Measurements from ENCODE around the gene DISC1.

DISC1 gene

DNA sequence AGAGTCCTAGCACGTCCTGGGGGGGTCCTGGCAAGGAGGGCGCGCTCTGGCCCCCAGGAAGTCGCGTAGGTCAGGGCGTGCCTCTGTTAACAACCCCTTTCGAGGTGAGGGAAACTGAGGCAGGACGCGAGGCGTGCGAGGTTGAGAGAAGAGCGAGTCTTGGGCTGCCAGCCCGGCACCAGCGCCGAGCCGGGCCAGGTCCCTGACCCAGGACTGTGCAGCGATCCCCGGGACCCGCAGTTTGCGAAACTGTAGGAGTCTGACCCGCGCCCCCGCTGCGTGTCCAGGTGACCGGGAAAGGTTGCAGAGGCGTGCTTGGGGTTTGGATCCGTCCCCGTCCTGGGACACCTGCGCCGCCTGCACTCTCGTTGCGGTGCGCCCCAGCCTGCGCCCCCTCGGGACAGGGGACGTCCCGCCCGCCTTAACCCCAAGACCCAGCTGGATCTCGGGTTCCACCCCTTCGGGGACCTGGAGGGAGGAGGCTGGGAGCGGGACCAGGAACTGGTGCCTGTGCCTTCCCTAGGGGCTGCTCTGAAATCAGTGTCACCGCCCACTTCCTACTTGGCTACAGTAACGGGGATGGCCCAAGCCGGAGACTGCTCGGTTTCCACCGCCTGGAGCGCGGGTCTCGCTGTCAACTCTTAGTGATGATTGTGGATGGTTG lies 493 bp downstream of the DISC1 start:
- Histone ChIP-seq H3K79me1 (ENCODE audit: low read depth, low read length) (no peaks in the 10 kb centered on the region), H3K9ac (ENCODE audit: low read depth, low read length, poor library complexity) (peak overlapping the region; percentile 94), H3K4me2 (ENCODE audit: insufficient read depth, low read length, poor library complexity, severe bottlenecking) (peak overlapping the region; percentile 99), H3K27me3 (ENCODE audit: control insufficient read depth in 3 of 3, insufficient read depth in 3 of 3, low read depth in 1 of 3, low read length in 3 of 3) (peaks cover 0 to 10% (median 0%) of the 10 kb centered on the region in 3 experiments), H2AFZ (ENCODE audit: low read length) (peak overlapping the region; percentile 97), H2BK12ac (ENCODE audit: low read length) (no peak overlapping the region), H2BK5ac (ENCODE audit: low read length) (no peak overlapping the region), H3K9me3 (replicated peaks in 1 of 2; ENCODE audit: control insufficient read depth in 2 of 2, insufficient read depth in 1 of 2, low read depth in 1 of 2, low read length in 2 of 2) (no peaks in the 10 kb centered on the region), H3K14ac (ENCODE audit: low read length) (peak overlapping the region; percentile 99), H3K18ac (ENCODE audit: low read length) (peak overlapping the region; percentile 96), H3K4ac (ENCODE audit: low read length) (no peak overlapping the region), H3K4me1 (ENCODE audit: control insufficient read depth in 2 of 2, insufficient read depth in 1 of 2, low read depth in 1 of 2, low read length in 2 of 2) (peaks cover 8 to 13% of the 10 kb centered on the region in 2 donors), H3K27ac (replicated peaks; ENCODE audit: low read length) (no peak overlapping the region), H3K23ac (ENCODE audit: low read depth, low read length, poor library complexity) (peak overlapping the region; percentile 90), H2AK5ac (ENCODE audit: low read depth, low read length) (no peak overlapping the region), H4K91ac (ENCODE audit: low read depth, low read length, poor library complexity) (no peak overlapping the region), H2BK120ac (ENCODE audit: low read depth, low read length) (peak overlapping the region; percentile 82), H3K4me3 (ENCODE audit: low read length in 2 of 2) (peak overlapping the region; percentile 96), H2BK15ac (ENCODE audit: low read length) (peak overlapping the region; percentile 87), H4K8ac (ENCODE audit: low read depth, low read length) (no peak overlapping the region), H3K36me3 (replicated peaks in 1 of 2; ENCODE audit: control insufficient read depth in 2 of 2, insufficient read depth in 2 of 2, low read length in 2 of 2) (no peaks in the 10 kb centered on the region)
- WGBS, 2 donors (ENCODE audit: extremely low coverage in 2 of 2, insufficient read length in 2 of 2, insufficient replicate concordance in 1 of 2), result no CpG with 5 or more reads among the region's 49 CpGs
- peak; percentile 29 for DNase-seq (ENCODE audit: low spot score)

DNA sequence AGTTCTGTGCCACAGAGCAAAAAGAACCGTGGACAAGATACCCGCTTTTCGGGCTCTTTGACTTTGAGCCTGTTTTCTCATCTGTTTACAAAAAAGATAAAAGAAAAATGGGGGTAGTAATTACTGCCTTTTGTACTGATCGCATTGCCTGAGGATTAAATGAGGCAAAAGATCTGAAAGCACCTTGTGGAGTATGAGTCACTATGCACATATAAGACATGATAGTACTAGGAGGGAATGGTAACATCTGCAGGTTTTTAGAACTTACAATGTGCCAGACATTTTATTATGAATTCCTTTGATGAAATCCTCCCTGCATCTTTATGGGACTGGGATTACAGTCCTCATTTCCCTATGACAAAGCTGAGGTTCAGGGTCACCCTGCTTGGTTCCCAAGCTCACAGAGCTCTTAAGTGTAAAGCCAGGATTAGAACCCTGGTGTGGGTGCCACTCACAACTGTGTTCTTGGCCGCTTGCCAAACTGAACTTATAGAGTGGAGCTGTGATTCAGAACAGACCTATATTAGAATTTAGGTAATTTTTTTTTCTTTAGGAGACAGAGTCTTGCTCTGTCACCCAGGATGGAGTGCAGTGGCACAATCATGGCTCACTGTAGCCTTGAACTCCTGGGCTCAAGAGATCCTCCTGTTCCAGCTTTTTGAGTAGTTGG lies 1.8 kb downstream of the DISC1 start:
- Histone ChIP-seq H2BK12ac (ENCODE audit: low read length) (no peak overlapping the region), H2BK120ac (ENCODE audit: low read depth, low read length) (no peak overlapping the region), H3K4me1 (ENCODE audit: control insufficient read depth in 2 of 2, insufficient read depth in 1 of 2, low read depth in 1 of 2, low read length in 2 of 2) (peaks cover 8 to 13% of the 10 kb centered on the region in 2 donors), H3K4ac (ENCODE audit: low read length) (no peak overlapping the region), H3K18ac (ENCODE audit: low read length) (no peak overlapping the region), H3K9me3 (replicated peaks in 1 of 2; ENCODE audit: control insufficient read depth in 2 of 2, insufficient read depth in 1 of 2, low read depth in 1 of 2, low read length in 2 of 2) (no peaks in the 10 kb centered on the region), H3K9ac (ENCODE audit: low read depth, low read length, poor library complexity) (no peak overlapping the region), H3K36me3 (replicated peaks in 1 of 2; ENCODE audit: control insufficient read depth in 2 of 2, insufficient read depth in 2 of 2, low read length in 2 of 2) (no peaks in the 10 kb centered on the region), H3K79me1 (ENCODE audit: low read depth, low read length) (no peaks in the 10 kb centered on the region), H4K91ac (ENCODE audit: low read depth, low read length, poor library complexity) (no peak overlapping the region), H2BK5ac (ENCODE audit: low read length) (no peak overlapping the region), H3K23ac (ENCODE audit: low read depth, low read length, poor library complexity) (no peak overlapping the region), H3K4me3 (ENCODE audit: low read length in 2 of 2) (no peak overlapping the region), H3K14ac (ENCODE audit: low read length) (no peak overlapping the region), H3K27me3 (ENCODE audit: control insufficient read depth in 3 of 3, insufficient read depth in 3 of 3, low read depth in 1 of 3, low read length in 3 of 3) (peaks cover 0 to 10% (median 0%) of the 10 kb centered on the region in 3 experiments), H3K27ac (replicated peaks; ENCODE audit: low read length) (no peak overlapping the region), H2AFZ (ENCODE audit: low read length) (no peak overlapping the region), H3K4me2 (ENCODE audit: insufficient read depth, low read length, poor library complexity, severe bottlenecking) (no peak overlapping the region), H4K8ac (ENCODE audit: low read depth, low read length) (no peak overlapping the region), H2BK15ac (ENCODE audit: low read length) (no peak overlapping the region), H2AK5ac (ENCODE audit: low read depth, low read length) (no peak overlapping the region)
- DNase-seq (ENCODE audit: low spot score), result no peak
- WGBS, 2 donors (ENCODE audit: extremely low coverage in 2 of 2, insufficient read length in 2 of 2, insufficient replicate concordance in 1 of 2), result no CpG with 5 or more reads among the region's 5 CpGs

DNA sequence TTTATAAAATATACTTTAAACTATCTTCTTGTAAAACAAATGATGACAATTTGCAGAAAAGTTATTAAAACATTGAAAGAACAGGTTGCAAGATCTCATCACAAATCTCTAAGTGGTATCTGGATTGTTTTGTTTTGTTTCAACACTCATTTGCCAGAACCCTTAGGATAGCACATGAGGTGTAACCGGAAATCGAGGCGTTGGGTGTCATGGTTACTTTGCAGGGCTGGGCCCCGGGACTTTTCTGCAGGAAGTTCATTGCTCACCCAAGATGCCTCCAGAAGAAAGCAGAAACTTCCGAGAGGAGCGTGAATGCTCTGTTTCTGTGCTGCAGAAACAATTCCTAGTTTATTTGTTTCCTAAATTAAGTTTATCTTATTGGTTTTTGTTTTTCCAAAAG lies 2.5 kb downstream of the DISC1 start:
- Histone ChIP-seq H2BK12ac (ENCODE audit: low read length) (no peak overlapping the region), H2AFZ (ENCODE audit: low read length) (no peak overlapping the region), H3K27ac (replicated peaks; ENCODE audit: low read length) (no peak overlapping the region), H2BK15ac (ENCODE audit: low read length) (no peak overlapping the region), H3K9me3 (replicated peaks in 1 of 2; ENCODE audit: control insufficient read depth in 2 of 2, insufficient read depth in 1 of 2, low read depth in 1 of 2, low read length in 2 of 2) (no peaks in the 10 kb centered on the region), H3K79me1 (ENCODE audit: low read depth, low read length) (no peaks in the 10 kb centered on the region), H3K18ac (ENCODE audit: low read length) (no peak overlapping the region), H3K4me3 (ENCODE audit: low read length in 2 of 2) (no peak overlapping the region), H4K8ac (ENCODE audit: low read depth, low read length) (no peak overlapping the region), H3K36me3 (replicated peaks in 1 of 2; ENCODE audit: control insufficient read depth in 2 of 2, insufficient read depth in 2 of 2, low read length in 2 of 2) (no peaks in the 10 kb centered on the region), H3K4me1 (ENCODE audit: control insufficient read depth in 2 of 2, insufficient read depth in 1 of 2, low read depth in 1 of 2, low read length in 2 of 2) (peaks cover 8 to 13% of the 10 kb centered on the region in 2 donors), H3K4me2 (ENCODE audit: insufficient read depth, low read length, poor library complexity, severe bottlenecking) (no peak overlapping the region), H2AK5ac (ENCODE audit: low read depth, low read length) (no peak overlapping the region), H2BK120ac (ENCODE audit: low read depth, low read length) (no peak overlapping the region), H3K4ac (ENCODE audit: low read length) (no peak overlapping the region), H4K91ac (ENCODE audit: low read depth, low read length, poor library complexity) (no peak overlapping the region), H3K14ac (ENCODE audit: low read length) (no peak overlapping the region), H3K9ac (ENCODE audit: low read depth, low read length, poor library complexity) (no peak overlapping the region), H2BK5ac (ENCODE audit: low read length) (no peak overlapping the region), H3K23ac (ENCODE audit: low read depth, low read length, poor library complexity) (no peak overlapping the region), H3K27me3 (ENCODE audit: control insufficient read depth in 3 of 3, insufficient read depth in 3 of 3, low read depth in 1 of 3, low read length in 3 of 3) (peaks cover 0 to 10% (median 0%) of the 10 kb centered on the region in 3 experiments)
- no CpG with 5 or more reads among the region's 6 CpGs for WGBS, 2 donors (ENCODE audit: extremely low coverage in 2 of 2, insufficient read length in 2 of 2, insufficient replicate concordance in 1 of 2)
- DNase-seq (ENCODE audit: low spot score), result no peak

DNA sequence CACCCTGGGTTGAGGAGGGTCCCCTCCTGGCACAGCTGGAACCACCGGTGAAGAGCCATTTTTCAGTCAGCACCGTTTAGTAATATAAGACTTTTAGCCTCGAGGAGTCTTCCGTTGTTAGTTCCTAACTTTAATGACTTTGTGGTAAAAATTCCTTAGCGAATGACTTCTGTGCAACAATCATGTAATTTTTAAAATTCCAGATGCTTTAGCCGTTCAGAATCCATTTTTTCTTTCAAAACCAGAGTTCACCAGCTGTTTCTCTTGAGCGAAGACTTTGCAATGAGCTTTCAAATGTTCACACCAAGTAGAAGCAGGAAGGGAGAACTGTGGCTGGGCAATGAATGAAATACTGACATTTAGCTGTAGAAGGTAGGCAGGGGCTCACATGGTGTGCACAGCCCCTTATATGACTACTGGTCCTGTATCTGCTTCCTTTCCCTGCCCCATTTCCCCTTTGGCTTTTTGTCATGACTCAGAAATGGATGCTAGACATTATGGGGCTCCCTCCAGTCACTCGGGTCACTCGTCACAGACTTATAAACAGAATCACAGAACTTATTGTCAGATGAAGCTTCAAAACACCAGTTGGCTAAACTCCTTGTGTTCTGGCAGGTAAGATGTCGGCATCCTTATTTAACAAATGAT lies 4.1 kb downstream of the DISC1 start:
- H3K27me3 ChIP-seq (ENCODE audit: control insufficient read depth in 3 of 3, insufficient read depth in 3 of 3, low read depth in 1 of 3, low read length in 3 of 3), result peaks cover 0 to 10% (median 0%) of the 10 kb centered on the region in 3 experiments
- no peak overlapping the region for H2BK12ac ChIP-seq (ENCODE audit: low read length)
- no peak overlapping the region for H3K9ac ChIP-seq (ENCODE audit: low read depth, low read length, poor library complexity)
- no peak overlapping the region for H2AK5ac ChIP-seq (ENCODE audit: low read depth, low read length)
- H3K4me2 ChIP-seq (ENCODE audit: insufficient read depth, low read length, poor library complexity, severe bottlenecking), result no peak overlapping the region
- H4K91ac ChIP-seq (ENCODE audit: low read depth, low read length, poor library complexity), result no peak overlapping the region
- H3K9me3 ChIP-seq (replicated peaks in 1 of 2; ENCODE audit: control insufficient read depth in 2 of 2, insufficient read depth in 1 of 2, low read depth in 1 of 2, low read length in 2 of 2), result no peaks in the 10 kb centered on the region
- H3K14ac ChIP-seq (ENCODE audit: low read length), result no peak overlapping the region
- no peak for DNase-seq (ENCODE audit: low spot score)
- no peak overlapping the region for H3K4ac ChIP-seq (ENCODE audit: low read length)
- H2BK120ac ChIP-seq (ENCODE audit: low read depth, low read length), result no peak overlapping the region
- H3K4me1 ChIP-seq (ENCODE audit: control insufficient read depth in 2 of 2, insufficient read depth in 1 of 2, low read depth in 1 of 2, low read length in 2 of 2), result peaks cover 8 to 13% of the 10 kb centered on the region in 2 donors
- no peak overlapping the region for H4K8ac ChIP-seq (ENCODE audit: low read depth, low read length)
- H3K4me3 ChIP-seq (ENCODE audit: low read length in 2 of 2), result no peak overlapping the region
- H2BK5ac ChIP-seq (ENCODE audit: low read length), result no peak overlapping the region
- no peak overlapping the region for H3K18ac ChIP-seq (ENCODE audit: low read length)
- H2BK15ac ChIP-seq (ENCODE audit: low read length), result no peak overlapping the region
- no peak overlapping the region for H3K27ac ChIP-seq (replicated peaks; ENCODE audit: low read length)
- no peaks in the 10 kb centered on the region for H3K79me1 ChIP-seq (ENCODE audit: low read depth, low read length)
- no peak overlapping the region for H2AFZ ChIP-seq (ENCODE audit: low read length)
- no CpG with 5 or more reads among the region's 10 CpGs for WGBS, 2 donors (ENCODE audit: extremely low coverage in 2 of 2, insufficient read length in 2 of 2, insufficient replicate concordance in 1 of 2)
- no peak overlapping the region for H3K23ac ChIP-seq (ENCODE audit: low read depth, low read length, poor library complexity)
- H3K36me3 ChIP-seq (replicated peaks in 1 of 2; ENCODE audit: control insufficient read depth in 2 of 2, insufficient read depth in 2 of 2, low read length in 2 of 2), result no peaks in the 10 kb centered on the region

Data from neuronal stem cell (in vitro differentiated cells).